RCC 7860 (cell line): Measurements from ENCODE around the gene IAH1.

ENCODE experiments used
- DNase-seq: peaks from one replicate; pipeline ENCODE4 v3.0.0-alpha.2; 2015; ENCODE audit warnings: low spot score
- FAIRE-seq: peaks from 2 replicates; lab custom pipeline; 2012; peaks lifted over from hg19 to GRCh38; lab: Jason Lieb, UNC

The IAH1 gene

GRCh38 chr2:9525266-9525665 lies 50.9 kb downstream of the IAH1 start:
- FAIRE-seq (no peak), DNase-seq (no peak)

DNA sequence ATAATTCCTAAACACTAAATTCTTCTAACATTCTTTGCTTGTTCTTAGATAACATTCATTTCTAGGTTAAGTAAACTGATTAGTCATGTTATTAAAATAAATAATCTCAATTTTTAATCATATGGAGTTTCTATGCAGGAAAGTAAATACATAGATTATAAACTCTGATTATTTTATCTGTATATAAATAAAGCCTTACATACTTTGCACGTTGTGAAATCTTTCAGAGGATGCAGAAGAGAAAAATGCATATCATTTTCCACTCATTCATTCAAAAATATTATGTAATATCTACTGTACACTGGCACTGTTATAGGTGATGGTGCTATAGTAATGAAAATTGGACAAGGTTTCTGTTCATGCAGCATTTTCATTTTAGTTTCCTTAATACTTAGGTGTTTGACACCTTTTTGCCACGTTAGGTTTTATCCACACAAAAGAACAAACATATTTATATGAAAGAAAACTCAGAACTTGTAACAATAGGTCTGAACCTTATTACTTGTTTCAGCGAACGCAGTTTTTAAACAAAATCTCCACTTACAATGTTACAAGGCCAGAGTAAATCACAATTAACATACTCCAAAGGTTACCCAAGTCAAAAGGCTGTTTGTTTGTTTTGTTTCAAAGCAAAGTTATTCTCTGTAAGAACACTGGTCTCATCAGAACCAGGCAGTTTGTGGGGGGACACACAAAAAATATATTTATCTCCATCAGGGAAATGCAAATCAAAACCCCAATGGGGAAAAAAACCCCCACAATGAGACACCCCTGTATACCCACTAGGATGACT lies 53.8 kb downstream of the IAH1 start:
- DNase-seq (no peak), FAIRE-seq (peak; percentile 30)

GRCh38 chr2:9532421-9532820 lies 58.1 kb downstream of the IAH1 start:
- DNase-seq (no peak), FAIRE-seq (no peak)

DNA sequence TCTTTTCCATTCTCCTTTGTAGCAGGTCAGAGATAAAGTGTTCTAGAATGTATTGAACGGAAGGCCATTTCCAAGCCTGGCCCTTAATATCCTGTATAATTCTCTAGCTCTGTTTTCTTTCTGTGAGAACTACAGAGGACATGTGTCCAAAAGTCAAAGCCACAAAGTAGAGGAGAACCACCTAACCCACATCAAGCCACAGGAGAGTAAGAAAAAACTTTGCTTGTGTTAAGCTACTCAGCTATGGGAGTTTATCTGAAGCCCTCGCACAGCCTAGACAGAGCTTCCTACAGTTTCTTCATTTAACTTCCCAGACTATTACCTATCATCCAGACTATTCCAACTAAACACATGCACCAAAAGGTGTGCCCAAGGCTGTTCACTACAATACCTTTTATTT lies 59.3 kb downstream of the IAH1 start:
- no peak for DNase-seq
- FAIRE-seq: no peak

GRCh38 chr2:9535177-9535576 lies 60.8 kb downstream of the IAH1 start:
- FAIRE-seq (peak; percentile 36), DNase-seq (no peak)

GRCh38 chr2:9536504-9536903 lies 62.2 kb downstream of the IAH1 start:
- FAIRE-seq: no peak
- no peak for DNase-seq

GRCh38 chr2:9538000-9538507 lies 63.7 kb downstream of the IAH1 start:
- DNase-seq (no peak), FAIRE-seq (no peak)
